Sigmoid colon (tissue), 7 donors: ENCODE measurements around the gene PTH1R. TPM values are rescaled to one million over a fixed set of nuclear protein-coding genes. Genes with fewer than 3 reads are reported as not detected.

Experiments
- DNase-seq: peaks from one replicate; pipeline ENCODE4 v3.0.0-alpha.2; 2019
- H3K27ac ChIP-seq, 4 donors: fragments of 200-600 bp; sonication (generic); one replicate each; pipeline ENCODE4 v1.5.1; 2016 to 2019; ENCODE audit warnings: mild to moderate bottlenecking in 1 of 4
- H3K27me3 ChIP-seq, 3 donors: fragments of 200-600 bp; sonication (generic); one replicate each; pipeline ENCODE4 v1.5.1; 2019; ENCODE audit warnings: mild to moderate bottlenecking in 1 of 3
- H3K36me3 ChIP-seq, 4 donors: fragments of 200-600 bp; sonication (generic); one replicate each; pipeline ENCODE4 v1.5.1; 2016 to 2019
- H3K4me1 ChIP-seq, 4 donors: fragments of 200-600 bp; sonication (generic); one replicate each; pipeline ENCODE4 v1.5.1; 2017 to 2019
- H3K4me3 ChIP-seq, 4 donors: fragments of 200-600 bp; sonication (generic); one replicate each; pipeline ENCODE4 v1.5.1; 2017 to 2019; ENCODE audit warnings: mild to moderate bottlenecking in 2 of 4, moderate library complexity in 1 of 4
- H3K9me3 ChIP-seq, 4 donors: fragments of 200-600 bp in 3 of 4; sonication (generic) in 3 of 4; one replicate each; pipeline versions ENCODE4 v1.5.1 to v1.6.1; 2013 to 2019
- EP300 ChIP-seq, 4 donors: sonication (generic); formaldehyde crosslinking; IDR thresholded peaks; one replicate each; pipeline ENCODE4 v1.6.1; 2017; ENCODE audit warnings: antibody characterized with exemption in 4 of 4
- POLR2A ChIP-seq, 2 donors: fragments of 450-650 bp; IDR thresholded peaks; one replicate each; pipeline ENCODE4 v1.6.1; 2016; ENCODE audit warnings: antibody characterized with exemption in 2 of 2, mild to moderate bottlenecking in 2 of 2, moderate library complexity in 2 of 2
- POLR2AphosphoS5 ChIP-seq, 4 donors: sonication (generic); formaldehyde crosslinking; IDR thresholded peaks; one replicate each; pipeline ENCODE4 v1.6.1; 2017; ENCODE audit warnings: antibody characterized with exemption in 4 of 4
- WGBS, 2 donors: extraction: QIAGEN DNeasy Blood & Tissue Kit; methylation state at CpG; one replicate each; pipeline ENCODE4 v1.1.7; 2013; 5-methylcytosine and 5-hydroxymethylcytosine counted together
- intact Hi-C: fragments of 100-400 bp; cut with DNase I; formaldehyde crosslinking; loops from one replicate; pipeline ENCODE4 v1.15.1; 2023
- polyA plus RNA-seq, 3 donors: library from polyadenylated mRNA; stranded (reverse); fragments of 200-250 nt; gene quantifications; one replicate each; pipeline ENCODE4 v1.2.3, GENCODE V29; 2013
- total RNA-seq, 4 donors: library from RNA; depleted of rRNA; stranded (reverse); fragments of >200 nt; gene quantifications; one replicate each; pipeline ENCODE4 v1.1.0, GENCODE V29; 2016
- TF ChIP-seq, protein P1 (sequence below), 4 experiments: fragments of 450-650 bp in 3 of 4; fragments of 200-600 bp in 1 of 4; IDR thresholded peaks; one replicate each; pipeline ENCODE4 v1.5.1; 2016 to 2019; ENCODE audit warnings: antibody characterized with exemption in 4 of 4, mild to moderate bottlenecking in 3 of 4, moderate library complexity in 2 of 4
- donor health status: healthy with polysubstance abuse.
- donor health status: Bipolar disorder and iron deficiency.
- donor health status: healthy.

Gene PTH1R
- total and polyA plus RNA-seq, 7 donors = 1.2 to 9.0 (median 4.6) TPM

DNA sequence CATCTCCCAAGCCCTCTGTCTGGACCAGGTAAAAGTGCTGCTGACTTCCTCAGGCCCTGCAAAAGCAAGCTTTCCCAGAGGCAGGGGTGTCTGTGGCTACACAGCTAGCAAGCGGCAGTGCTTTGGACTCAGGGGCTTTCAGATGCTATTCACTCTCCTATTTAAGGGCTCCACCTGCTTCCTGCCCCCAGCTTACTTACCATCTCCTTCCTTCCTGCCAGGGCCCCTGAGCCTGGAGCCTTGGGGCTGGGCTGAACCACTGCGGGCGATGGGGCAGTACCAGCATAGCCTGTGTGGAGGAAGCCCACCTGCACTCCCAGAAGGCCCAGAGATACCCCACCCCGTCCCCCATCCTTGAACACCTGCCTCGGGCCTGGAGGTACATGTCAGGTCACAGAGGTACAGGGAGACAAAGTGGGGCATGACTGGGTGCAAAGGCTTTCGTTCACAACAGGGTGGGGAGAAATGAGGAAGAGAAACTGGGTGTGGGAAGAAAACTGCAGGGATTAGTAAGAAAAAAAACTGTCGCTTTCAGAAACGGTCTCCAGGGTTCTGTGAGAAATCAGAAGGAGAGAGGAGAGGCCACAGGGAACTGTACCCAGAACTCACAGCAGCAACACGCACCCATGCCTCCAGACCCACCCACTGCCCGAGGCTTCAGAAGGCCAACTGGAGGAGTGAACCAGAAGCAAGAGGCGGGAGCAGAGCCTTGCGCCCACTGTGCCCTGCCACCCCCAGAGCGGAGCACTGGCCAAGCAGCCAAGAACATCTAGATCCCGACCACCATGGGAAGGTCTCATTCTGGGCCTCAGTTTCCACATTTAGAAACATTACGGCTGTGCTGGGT, 49.6 kb downstream of the PTH1R start:
- no peak for TF ChIP-seq EP300 (IDR thresholded peaks at IDR 0.05)
- TF ChIP-seq POLR2A (IDR thresholded peaks at IDR 0.05) = no peak
- TF ChIP-seq, protein P1, sequence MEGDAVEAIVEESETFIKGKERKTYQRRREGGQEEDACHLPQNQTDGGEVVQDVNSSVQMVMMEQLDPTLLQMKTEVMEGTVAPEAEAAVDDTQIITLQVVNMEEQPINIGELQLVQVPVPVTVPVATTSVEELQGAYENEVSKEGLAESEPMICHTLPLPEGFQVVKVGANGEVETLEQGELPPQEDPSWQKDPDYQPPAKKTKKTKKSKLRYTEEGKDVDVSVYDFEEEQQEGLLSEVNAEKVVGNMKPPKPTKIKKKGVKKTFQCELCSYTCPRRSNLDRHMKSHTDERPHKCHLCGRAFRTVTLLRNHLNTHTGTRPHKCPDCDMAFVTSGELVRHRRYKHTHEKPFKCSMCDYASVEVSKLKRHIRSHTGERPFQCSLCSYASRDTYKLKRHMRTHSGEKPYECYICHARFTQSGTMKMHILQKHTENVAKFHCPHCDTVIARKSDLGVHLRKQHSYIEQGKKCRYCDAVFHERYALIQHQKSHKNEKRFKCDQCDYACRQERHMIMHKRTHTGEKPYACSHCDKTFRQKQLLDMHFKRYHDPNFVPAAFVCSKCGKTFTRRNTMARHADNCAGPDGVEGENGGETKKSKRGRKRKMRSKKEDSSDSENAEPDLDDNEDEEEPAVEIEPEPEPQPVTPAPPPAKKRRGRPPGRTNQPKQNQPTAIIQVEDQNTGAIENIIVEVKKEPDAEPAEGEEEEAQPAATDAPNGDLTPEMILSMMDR (IDR thresholded peaks at IDR 0.05) = no peak
- no peak for TF ChIP-seq POLR2AphosphoS5 (IDR thresholded peaks at IDR 0.05)
- Histone ChIP-seq H3K9me3 (no peaks in the 10 kb centered on the region), H3K4me1 (peaks cover 0 to 86% (median 73%) of the 10 kb centered on the region in 4 donors), H3K27ac (peak overlapping the region in 3 of 4 donors; percentile 13 to 43 (median 22)), H3K27me3 (no peaks in the 10 kb centered on the region), H3K4me3 (no peak overlapping the region), H3K36me3 (peaks cover 2 to 35% (median 23%) of the 10 kb centered on the region in 4 donors)
- peak; percentile 61 for DNase-seq
- intact Hi-C loops = no loop called here
- WGBS, 2 donors = 41 to 42% methylated on average over 15 of the region's 15 CpGs

DNA sequence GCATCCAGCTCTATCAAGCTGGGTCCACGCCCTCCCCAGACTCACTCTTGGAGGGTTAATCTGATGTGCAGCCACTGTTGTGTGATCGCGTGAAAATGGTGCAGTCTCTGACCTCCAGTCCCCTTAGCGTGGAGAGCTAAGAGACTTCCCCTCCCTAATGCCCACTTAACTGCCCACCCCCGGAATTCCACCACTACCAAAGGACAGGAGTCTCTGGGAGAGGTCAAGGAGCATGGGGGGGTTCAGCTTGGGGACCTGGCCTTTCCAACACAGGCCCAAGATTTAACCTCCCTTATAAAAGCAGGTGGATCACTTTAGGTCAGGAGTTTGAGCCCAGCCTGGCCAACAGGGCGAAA, 50.2 kb downstream of the PTH1R start:
- TF ChIP-seq EP300 (IDR thresholded peaks at IDR 0.05) = no peak
- TF ChIP-seq POLR2A (IDR thresholded peaks at IDR 0.05) = no peak
- no peak for TF ChIP-seq POLR2AphosphoS5 (IDR thresholded peaks at IDR 0.05)
- TF ChIP-seq, protein P1 (IDR thresholded peaks at IDR 0.05) = no peak
- no peaks in the 10 kb centered on the region for H3K27me3 ChIP-seq
- H3K27ac ChIP-seq = peak overlapping the region in 3 of 4 donors; percentile 13 to 43 (median 22)
- peaks cover 0 to 29% (median 19%) of the 10 kb centered on the region in 4 donors for H3K36me3 ChIP-seq
- H3K4me3 ChIP-seq = no peak overlapping the region
- peaks cover 0 to 92% (median 79%) of the 10 kb centered on the region in 4 donors for H3K4me1 ChIP-seq
- WGBS, 2 donors = 77 to 85% methylated on average over 6 of the region's 6 CpGs
- no peak for DNase-seq
- intact Hi-C loops = no loop called here
- no peaks in the 10 kb centered on the region for H3K9me3 ChIP-seq

DNA sequence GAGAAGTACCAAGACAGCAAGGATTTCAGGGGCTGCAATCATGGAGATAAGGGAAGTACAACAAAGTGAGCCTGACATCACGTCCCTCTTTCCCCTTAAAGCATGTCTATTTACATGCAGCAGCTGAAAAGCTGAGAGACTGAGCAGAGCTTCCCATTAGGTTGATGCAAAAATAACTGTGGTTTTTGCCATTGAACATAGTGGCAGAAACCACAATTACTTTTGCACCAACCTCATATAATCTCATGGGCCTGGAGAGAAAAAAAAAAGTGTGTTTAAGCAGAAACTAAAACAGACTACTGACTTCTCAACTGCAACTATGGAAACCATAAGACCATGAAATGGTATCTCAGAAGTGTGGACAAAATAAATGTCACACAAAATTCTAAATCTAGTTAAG, 50.8 kb downstream of the PTH1R start:
- Histone ChIP-seq H3K4me3 (no peak overlapping the region), H3K36me3 (peaks cover 0 to 23% (median 17%) of the 10 kb centered on the region in 4 donors), H3K27ac (peak overlapping the region in 3 of 4 donors; percentile 22 to 91 (median 84)), H3K4me1 (peaks cover 0 to 95% (median 84%) of the 10 kb centered on the region in 4 donors), H3K9me3 (no peaks in the 10 kb centered on the region), H3K27me3 (no peaks in the 10 kb centered on the region)
- 59 to 90% methylated on average over 1 of the region's 1 CpG for WGBS, 2 donors
- no peak for DNase-seq
- intact Hi-C loops = no loop called here
- TF ChIP-seq POLR2A (IDR thresholded peaks at IDR 0.05) (no peak), POLR2AphosphoS5 (IDR thresholded peaks at IDR 0.05) (no peak), EP300 (IDR thresholded peaks at IDR 0.05) (no peak)
- TF ChIP-seq, protein P1 (IDR thresholded peaks at IDR 0.05) = no peak

DNA sequence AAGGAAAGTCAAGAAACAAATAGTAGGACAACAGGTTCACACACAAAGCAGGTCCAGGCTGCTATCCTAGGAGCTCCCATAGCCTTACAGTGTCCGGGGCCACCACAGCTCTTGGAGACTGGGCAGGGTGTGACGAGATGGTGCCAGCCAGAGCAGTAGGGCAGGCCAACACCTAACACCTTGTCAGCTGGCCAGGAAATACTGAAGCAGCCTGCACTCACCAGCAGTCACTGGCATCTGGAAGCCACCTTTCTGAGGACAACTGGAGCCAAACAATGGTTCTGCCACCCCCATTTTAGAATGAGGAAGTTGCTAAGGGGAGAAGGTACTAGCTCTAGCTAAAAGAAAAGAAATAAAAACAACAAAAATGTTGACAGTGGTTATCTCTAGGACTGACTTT, 51.8 kb downstream of the PTH1R start:
- H3K9me3 ChIP-seq = no peaks in the 10 kb centered on the region
- H3K4me3 ChIP-seq = no peak overlapping the region
- intact Hi-C loops = no loop called here
- H3K4me1 ChIP-seq = peaks cover 0 to 95% (median 91%) of the 10 kb centered on the region in 4 donors
- peak overlapping the region; percentile 78 to 91 (median 84) for H3K27ac ChIP-seq
- TF ChIP-seq POLR2AphosphoS5 (IDR thresholded peaks at IDR 0.05) = no peak
- no peak for TF ChIP-seq POLR2A (IDR thresholded peaks at IDR 0.05)
- TF ChIP-seq, protein P1 (IDR thresholded peaks at IDR 0.05) = no peak
- no peak for TF ChIP-seq EP300 (IDR thresholded peaks at IDR 0.05)
- no peaks in the 10 kb centered on the region for H3K27me3 ChIP-seq
- peak; percentile 54 for DNase-seq
- WGBS, 2 donors = 34 to 53% methylated on average over 2 of the region's 2 CpGs
- H3K36me3 ChIP-seq = peaks cover 0 to 14% (median 12%) of the 10 kb centered on the region in 4 donors
